PC-9 (cell line): ENCODE results near the gene TNFRSF12A. TPM values are rescaled to one million over a fixed set of nuclear protein-coding genes. Genes with fewer than 3 reads are reported as not detected.
A peak's percentile ranks its signal among the peaks of the same experiment; 100 is the strongest.

Experiments
- BruUV-seq: library from RNA; stranded (reverse); fragments of 400-500 nt; replicated peaks from 2 replicates; lab custom pipeline; 2021; lab: Mats Ljungman, UMichigan
- CTCF ChIA-PET: fragments of 300-600 bp; sonication (Branson Sonifier 250); formaldehyde crosslinking; loops from one replicate; lab custom pipeline; 2022; ENCODE audit warnings: antibody characterized with exemption; lab: Charles Lee
- POLR2A ChIA-PET: fragments of 300-600 bp; sonication (Branson Sonifier 250); formaldehyde crosslinking; loops from one replicate; lab custom pipeline; 2022; ENCODE audit warnings: antibody characterized with exemption; ENCODE audit not compliant: unreplicated experiment; lab: Charles Lee
- DNase-seq, 2 experiments: peaks; one replicate each; pipeline versions ENCODE4 v3.0.0 to v3.0.0-alpha.2; 2015 to 2022; ENCODE audit warnings: mixed read lengths in 1 of 2
- H2AFZ ChIP-seq: fragments of 200-600 bp; sonication (generic); 2 replicates; pipeline ENCODE4 v1.8.1; 2017; ENCODE audit warnings: antibody characterized with exemption
- H3F3A ChIP-seq: fragments of 200-600 bp; sonication (generic); 2 replicates; pipeline ENCODE4 v1.8.1; 2017; ENCODE audit warnings: antibody characterized with exemption, mild to moderate bottlenecking, low read depth; ENCODE audit not compliant: insufficient read depth
- H3K27ac ChIP-seq: fragments of 200-600 bp; sonication (generic); 2 replicates; pipeline ENCODE4 v1.6.1; 2016; ENCODE audit warnings: mixed run types
- H3K27me3 ChIP-seq: fragments of 200-600 bp; sonication (generic); 2 replicates; pipeline ENCODE4 v1.6.1; 2016; ENCODE audit warnings: low read depth, mixed run types; ENCODE audit not compliant: insufficient read depth
- H3K36me3 ChIP-seq: fragments of 200-600 bp; sonication (generic); 2 replicates; pipeline ENCODE4 v1.6.1; 2016; ENCODE audit warnings: low read depth, mixed run types
- H3K4me1 ChIP-seq: fragments of 200-600 bp; sonication (generic); replicated peaks from 2 replicates; pipeline ENCODE4 v1.6.1; 2016; ENCODE audit warnings: mixed run types; ENCODE audit not compliant: insufficient read depth
- H3K4me2 ChIP-seq: fragments of 200-600 bp; sonication (generic); 2 replicates; pipeline ENCODE4 v1.6.1; 2017; ENCODE audit warnings: mixed run types
- H3K4me3 ChIP-seq: fragments of 200-600 bp; sonication (generic); 2 replicates; pipeline ENCODE4 v1.6.1; 2016; ENCODE audit warnings: mixed run types
- H3K79me2 ChIP-seq: fragments of 200-600 bp; sonication (generic); 2 replicates; pipeline ENCODE4 v1.6.1; 2017; ENCODE audit warnings: low read depth, mixed run types
- H3K9me2 ChIP-seq: fragments of 200-600 bp; sonication (generic); 2 replicates; pipeline ENCODE4 v1.8.1; 2017; ENCODE audit warnings: mild to moderate bottlenecking; ENCODE audit not compliant: insufficient read depth
- H3K9me3 ChIP-seq: fragments of 200-600 bp; sonication (generic); 2 replicates; pipeline ENCODE4 v1.8.1; 2016; ENCODE audit warnings: low read depth; ENCODE audit not compliant: insufficient read depth
- H4K20me1 ChIP-seq: fragments of 200-600 bp; sonication (generic); 2 replicates; pipeline ENCODE4 v1.8.1; 2017; ENCODE audit not compliant: insufficient read depth
- EZH2 ChIP-seq: fragments of 200-600 bp; sonication (generic); IDR thresholded peaks from 2 replicates; pipeline ENCODE4 v1.8.0; 2017; ENCODE audit warnings: antibody characterized with exemption, low read depth
- intact Hi-C: fragments of 100-400 bp; cut with micrococcal nuclease; formaldehyde crosslinking; loops from one replicate; pipeline ENCODE4 v1.10.0; 2022; ENCODE audit not compliant: unreplicated experiment
- total RNA-seq: library from RNA; stranded (reverse); gene quantifications from 2 replicates; pipeline ENCODE4 v1.2.3, GENCODE V29; 2021
- TF ChIP-seq, protein P1 (sequence below): fragments of 200-600 bp; sonication (generic); conservative IDR thresholded peaks from 2 replicates; pipeline ENCODE4 v1.6.1; 2017; ENCODE audit warnings: mixed run types, antibody characterized with exemption, mild to moderate bottlenecking, moderate library complexity

The TNFRSF12A gene
- total RNA-seq, 1 experiment from 2014 or later, result 226 TPM

DNA sequence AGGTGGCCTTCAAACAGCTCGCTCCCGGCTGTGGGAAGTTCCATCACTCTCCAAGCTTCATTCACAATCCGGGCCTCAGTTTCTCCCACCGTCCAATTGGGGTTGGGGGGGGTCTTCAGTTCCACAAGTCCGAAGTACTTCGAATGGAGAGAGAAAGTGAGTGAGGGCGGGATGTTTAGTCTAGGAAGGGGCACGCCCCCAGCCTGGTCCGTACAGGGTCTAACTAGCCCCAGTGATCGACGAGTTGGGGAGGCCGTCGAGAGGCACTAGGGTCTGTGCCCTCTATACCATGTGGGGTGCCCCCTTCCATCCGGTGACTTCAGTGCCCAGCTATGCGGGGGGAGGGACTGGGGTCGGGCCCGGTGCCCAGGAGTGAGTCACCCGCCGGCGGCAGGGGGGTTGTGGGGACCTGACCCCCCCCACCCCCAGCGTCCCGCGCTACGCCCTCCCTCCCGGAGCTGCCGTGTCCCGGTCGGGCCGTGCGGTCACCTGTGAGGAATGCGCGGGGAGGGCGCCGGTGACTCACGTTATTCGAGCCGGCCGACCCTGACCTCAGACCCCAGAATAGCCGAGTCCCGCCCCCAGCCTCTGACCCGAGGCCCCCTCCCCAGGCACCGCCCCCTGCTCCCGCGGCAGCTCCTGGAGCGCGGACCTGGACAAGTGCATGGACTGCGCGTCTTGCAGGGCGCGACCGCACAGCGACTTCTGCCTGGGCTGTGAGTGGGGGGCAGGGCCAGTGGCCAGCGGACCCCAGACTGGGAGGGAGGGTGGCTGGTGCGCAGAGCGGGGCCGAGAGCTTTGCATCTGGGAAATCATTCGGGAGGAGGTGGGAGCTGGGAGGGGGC, 658 bp downstream of the TNFRSF12A start:
- BruUV-seq, result TSS peak; percentile 24
- TF ChIP-seq, protein P1, sequence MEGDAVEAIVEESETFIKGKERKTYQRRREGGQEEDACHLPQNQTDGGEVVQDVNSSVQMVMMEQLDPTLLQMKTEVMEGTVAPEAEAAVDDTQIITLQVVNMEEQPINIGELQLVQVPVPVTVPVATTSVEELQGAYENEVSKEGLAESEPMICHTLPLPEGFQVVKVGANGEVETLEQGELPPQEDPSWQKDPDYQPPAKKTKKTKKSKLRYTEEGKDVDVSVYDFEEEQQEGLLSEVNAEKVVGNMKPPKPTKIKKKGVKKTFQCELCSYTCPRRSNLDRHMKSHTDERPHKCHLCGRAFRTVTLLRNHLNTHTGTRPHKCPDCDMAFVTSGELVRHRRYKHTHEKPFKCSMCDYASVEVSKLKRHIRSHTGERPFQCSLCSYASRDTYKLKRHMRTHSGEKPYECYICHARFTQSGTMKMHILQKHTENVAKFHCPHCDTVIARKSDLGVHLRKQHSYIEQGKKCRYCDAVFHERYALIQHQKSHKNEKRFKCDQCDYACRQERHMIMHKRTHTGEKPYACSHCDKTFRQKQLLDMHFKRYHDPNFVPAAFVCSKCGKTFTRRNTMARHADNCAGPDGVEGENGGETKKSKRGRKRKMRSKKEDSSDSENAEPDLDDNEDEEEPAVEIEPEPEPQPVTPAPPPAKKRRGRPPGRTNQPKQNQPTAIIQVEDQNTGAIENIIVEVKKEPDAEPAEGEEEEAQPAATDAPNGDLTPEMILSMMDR, result no peak
- no peak for TF ChIP-seq EZH2
- CTCF ChIA-PET, result interaction anchor here (0.5 to 1.3 kb wide), 8 partner anchors 10 to 930 kb away, joined by 3 to 6 read pairs (median 3); no protein-coding TSS in a partner anchor
- H3K79me2 ChIP-seq, result peaks cover 28% of the 10 kb centered on the region
- H3K27me3 ChIP-seq, result no peaks in the 10 kb centered on the region
- no peaks in the 10 kb centered on the region for H3K9me3 ChIP-seq
- H4K20me1 ChIP-seq, result peaks cover 10% of the 10 kb centered on the region
- H3K4me2 ChIP-seq, result peak overlapping the region; percentile 100
- peaks cover 8% of the 10 kb centered on the region for H3K4me1 ChIP-seq
- intact Hi-C loops, result loop anchor here (1.0 kb wide), 3 partner anchors 11 to 30 kb away; no protein-coding TSS in a partner anchor
- POLR2A ChIA-PET, result interaction anchor here (0.5 to 5.1 kb wide), 11 partner anchors 8 to 145 kb away, joined by 3 to 87 read pairs (median 11); partner anchors contain the start of gene CLDN9
- DNase-seq, result peak; percentile 84 to 98
- H3F3A ChIP-seq, result peaks cover 44% of the 10 kb centered on the region
- H2AFZ ChIP-seq, result no peak overlapping the region
- H3K36me3 ChIP-seq, result peaks cover 11% of the 10 kb centered on the region
- H3K27ac ChIP-seq, result peak overlapping the region; percentile 97
- H3K4me3 ChIP-seq, result peak overlapping the region; percentile 76
- H3K9me2 ChIP-seq, result no peaks in the 10 kb centered on the region

DNA sequence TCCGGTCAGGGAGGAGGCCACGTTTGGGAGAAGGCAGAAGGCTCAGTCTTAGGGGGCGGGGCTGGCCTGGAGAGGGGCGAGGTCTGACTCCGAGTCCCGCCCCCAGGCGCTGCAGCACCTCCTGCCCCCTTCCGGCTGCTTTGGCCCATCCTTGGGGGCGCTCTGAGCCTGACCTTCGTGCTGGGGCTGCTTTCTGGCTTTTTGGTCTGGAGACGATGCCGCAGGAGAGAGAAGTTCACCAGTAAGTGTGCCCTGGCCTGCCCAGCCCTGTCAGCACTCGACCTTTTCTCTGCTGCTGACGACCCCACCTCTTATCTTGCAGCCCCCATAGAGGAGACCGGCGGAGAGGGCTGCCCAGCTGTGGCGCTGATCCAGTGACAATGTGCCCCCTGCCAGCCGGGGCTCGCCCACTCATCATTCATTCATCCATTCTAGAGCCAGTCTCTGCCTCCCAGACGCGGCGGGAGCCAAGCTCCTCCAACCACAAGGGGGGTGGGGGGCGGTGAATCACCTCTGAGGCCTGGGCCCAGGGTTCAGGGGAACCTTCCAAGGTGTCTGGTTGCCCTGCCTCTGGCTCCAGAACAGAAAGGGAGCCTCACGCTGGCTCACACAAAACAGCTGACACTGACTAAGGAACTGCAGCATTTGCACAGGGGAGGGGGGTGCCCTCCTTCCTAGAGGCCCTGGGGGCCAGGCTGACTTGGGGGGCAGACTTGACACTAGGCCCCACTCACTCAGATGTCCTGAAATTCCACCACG, 1.5 kb downstream of the TNFRSF12A start:
- POLR2A ChIA-PET, result interaction anchor here (0.5 to 5.1 kb wide), 12 partner anchors 9 to 1549 kb away, joined by 3 to 87 read pairs (median 10); partner anchors contain the start of genes CLDN9 and ZNF213
- peaks cover 44% of the 10 kb centered on the region for H3F3A ChIP-seq
- H3K36me3 ChIP-seq, result peaks cover 11% of the 10 kb centered on the region
- BruUV-seq, result no TSS peak
- H4K20me1 ChIP-seq, result peaks cover 10% of the 10 kb centered on the region
- intact Hi-C loops, result loop anchor here (1.0 to 2.0 kb wide), 2 partner anchors 17 to 41 kb away; partner anchors contain the start of gene PKMYT1
- no peaks in the 10 kb centered on the region for H3K27me3 ChIP-seq
- H3K4me1 ChIP-seq, result peaks cover 8% of the 10 kb centered on the region
- peaks cover 28% of the 10 kb centered on the region for H3K79me2 ChIP-seq
- H2AFZ ChIP-seq, result no peak overlapping the region
- peak overlapping the region; percentile 97 for H3K27ac ChIP-seq
- H3K9me2 ChIP-seq, result no peaks in the 10 kb centered on the region
- DNase-seq, result peak; percentile 84 to 94
- CTCF ChIA-PET, result interaction anchor here (0.5 to 0.6 kb wide), 4 partner anchors 10 to 494 kb away, joined by 3 to 6 read pairs (median 3); no protein-coding TSS in a partner anchor
- H3K4me2 ChIP-seq, result peak overlapping the region; percentile 100
- H3K4me3 ChIP-seq, result peak overlapping the region; percentile 76
- no peaks in the 10 kb centered on the region for H3K9me3 ChIP-seq
- TF ChIP-seq, protein P1, result peak; percentile 48; the same call in 1 of the 2 replicates
- no peak for TF ChIP-seq EZH2

DNA sequence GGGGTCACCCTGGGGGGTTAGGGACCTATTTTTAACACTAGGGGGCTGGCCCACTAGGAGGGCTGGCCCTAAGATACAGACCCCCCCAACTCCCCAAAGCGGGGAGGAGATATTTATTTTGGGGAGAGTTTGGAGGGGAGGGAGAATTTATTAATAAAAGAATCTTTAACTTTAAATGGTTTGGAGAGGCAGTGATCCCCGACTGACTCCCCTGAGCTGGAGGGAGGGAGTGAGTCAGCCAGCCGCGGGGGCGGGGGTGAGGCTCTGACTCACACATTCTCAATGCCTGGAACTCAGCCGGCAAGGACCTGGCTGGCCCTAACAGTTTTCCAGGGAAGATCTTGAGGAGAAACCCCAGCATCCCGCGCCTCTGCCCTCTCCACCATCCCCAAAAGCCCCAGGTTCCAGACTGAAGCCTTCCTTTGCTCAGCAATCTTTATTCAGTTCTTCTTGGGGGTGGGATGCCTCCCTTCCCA, 2.1 kb downstream of the TNFRSF12A start:
- intact Hi-C loops, result loop anchor here (2.0 kb wide), 1 partner anchor 41 kb away; the partner anchor contains the start of gene PKMYT1
- Histone ChIP-seq H3K27ac (peak overlapping the region; percentile 97), H3K79me2 (peaks cover 28% of the 10 kb centered on the region), H3K4me3 (peak overlapping the region; percentile 76), H3K4me1 (peaks cover 8% of the 10 kb centered on the region), H3K9me2 (no peaks in the 10 kb centered on the region), H3K36me3 (peaks cover 11% of the 10 kb centered on the region), H3F3A (peaks cover 44% of the 10 kb centered on the region), H3K4me2 (peak overlapping the region; percentile 100), H3K9me3 (no peaks in the 10 kb centered on the region), H2AFZ (no peak overlapping the region), H4K20me1 (peaks cover 10% of the 10 kb centered on the region), H3K27me3 (no peaks in the 10 kb centered on the region)
- TF ChIP-seq, protein P1, result no peak
- no peak for TF ChIP-seq EZH2
- no TSS peak for BruUV-seq
- CTCF ChIA-PET, result interaction anchor here (0.6 kb wide), 1 partner anchor 12 kb away, joined by 3 read pairs; no protein-coding TSS in a partner anchor
- DNase-seq, result peak; percentile 89 to 95
- POLR2A ChIA-PET, result interaction anchor here (0.6 to 5.1 kb wide), 9 partner anchors 9 to 1549 kb away, joined by 3 to 87 read pairs (median 9); partner anchors contain the start of genes CLDN9, KREMEN2, ZNF213 and ZSCAN10
